Esophagus squamous epithelium (tissue), 4 donors: ENCODE measurements around the gene RPS6KB2.

ENCODE experiments used
- POLR2A ChIP-seq, 4 donors: fragments of 450-650 bp; IDR thresholded peaks; one replicate each; pipeline ENCODE4 v1.6.1; 2017; ENCODE audit warnings: antibody characterized with exemption in 4 of 4, mild to moderate bottlenecking in 4 of 4, moderate library complexity in 3 of 4
- TF ChIP-seq, protein P1 (sequence below), 6 experiments: fragments of 450-650 bp in 4 of 6; fragments of 200-600 bp in 2 of 6; sonication (generic) in 2 of 6; IDR thresholded peaks; one replicate each; pipeline ENCODE4 v1.5.1; 2016 to 2019; ENCODE audit warnings: antibody characterized with exemption in 6 of 6, mild to moderate bottlenecking in 4 of 6, moderate library complexity in 4 of 6

DNA sequence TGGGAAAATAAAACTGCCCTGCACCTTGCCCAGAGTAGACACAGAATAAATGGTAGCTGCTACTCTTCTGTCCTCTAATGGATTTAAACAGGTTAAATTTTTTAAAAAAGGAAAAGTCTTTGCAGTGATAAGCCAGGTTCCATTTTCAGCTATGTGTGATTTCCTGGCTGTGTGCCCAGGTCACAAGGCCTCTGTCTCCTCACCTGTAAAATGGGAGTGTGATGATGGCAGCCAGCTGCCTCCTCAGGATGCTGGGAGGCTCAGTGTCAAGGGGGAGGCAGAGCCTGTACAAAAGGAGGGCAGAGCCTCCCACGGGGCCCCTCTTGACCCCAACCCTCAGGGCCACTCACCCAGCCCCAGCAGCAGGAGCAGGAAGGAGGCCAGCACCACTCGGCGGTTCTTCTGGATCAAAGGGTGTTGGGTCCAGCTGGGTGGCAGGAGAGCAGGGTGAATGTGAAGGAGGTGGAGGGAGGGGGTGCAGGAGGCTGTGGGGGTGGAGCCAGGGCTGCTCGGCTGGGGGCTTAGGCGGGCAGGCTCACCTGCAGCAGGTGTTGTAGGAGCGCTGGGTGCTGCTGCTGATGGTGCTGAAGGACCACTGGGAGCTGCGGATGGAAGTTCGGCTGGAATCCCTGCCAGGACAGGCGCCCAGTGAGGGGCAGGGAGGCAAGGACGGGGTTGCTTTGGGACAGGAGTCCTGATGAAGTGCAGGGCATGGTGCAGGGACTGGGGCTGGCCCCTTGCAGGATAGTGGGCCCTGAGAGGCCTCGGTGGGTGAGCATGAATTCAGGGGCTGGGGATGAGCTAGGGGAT is 38.9 kb downstream of the RPS6KB2 start:
- TF ChIP-seq, protein P1, sequence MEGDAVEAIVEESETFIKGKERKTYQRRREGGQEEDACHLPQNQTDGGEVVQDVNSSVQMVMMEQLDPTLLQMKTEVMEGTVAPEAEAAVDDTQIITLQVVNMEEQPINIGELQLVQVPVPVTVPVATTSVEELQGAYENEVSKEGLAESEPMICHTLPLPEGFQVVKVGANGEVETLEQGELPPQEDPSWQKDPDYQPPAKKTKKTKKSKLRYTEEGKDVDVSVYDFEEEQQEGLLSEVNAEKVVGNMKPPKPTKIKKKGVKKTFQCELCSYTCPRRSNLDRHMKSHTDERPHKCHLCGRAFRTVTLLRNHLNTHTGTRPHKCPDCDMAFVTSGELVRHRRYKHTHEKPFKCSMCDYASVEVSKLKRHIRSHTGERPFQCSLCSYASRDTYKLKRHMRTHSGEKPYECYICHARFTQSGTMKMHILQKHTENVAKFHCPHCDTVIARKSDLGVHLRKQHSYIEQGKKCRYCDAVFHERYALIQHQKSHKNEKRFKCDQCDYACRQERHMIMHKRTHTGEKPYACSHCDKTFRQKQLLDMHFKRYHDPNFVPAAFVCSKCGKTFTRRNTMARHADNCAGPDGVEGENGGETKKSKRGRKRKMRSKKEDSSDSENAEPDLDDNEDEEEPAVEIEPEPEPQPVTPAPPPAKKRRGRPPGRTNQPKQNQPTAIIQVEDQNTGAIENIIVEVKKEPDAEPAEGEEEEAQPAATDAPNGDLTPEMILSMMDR (IDR thresholded peaks at IDR 0.05), result no peak
- TF ChIP-seq POLR2A (IDR thresholded peaks at IDR 0.05), result no peak
